PC-3 (cell line): Measurements from ENCODE around the gene LAD1. TPM values are rescaled to one million over a fixed set of nuclear protein-coding genes. Genes with fewer than 3 reads are reported as not detected.

Experiments
- ATAC-seq: fragments of 200-7000 bp; cut with Tn5 transposase; 2 replicates; pipeline ENCODE4 v1.9.1; 2020; ENCODE audit warnings: mild to moderate bottlenecking, moderate library complexity
- BruUV-seq: library from RNA; stranded (reverse); fragments of 400-500 nt; replicated peaks from 2 replicates; lab custom pipeline; 2021; lab: Mats Ljungman, UMichigan
- CTCF ChIA-PET: fragments of 300-600 bp; sonication (Branson Sonifier 250); formaldehyde crosslinking; loops from one replicate; lab custom pipeline; 2022; ENCODE audit warnings: antibody characterized with exemption; lab: Charles Lee
- POLR2A ChIA-PET: fragments of 300-600 bp; sonication (Branson Sonifier 250); formaldehyde crosslinking; loops from one replicate; lab custom pipeline; 2022; ENCODE audit warnings: antibody characterized with exemption; ENCODE audit not compliant: unreplicated experiment; lab: Charles Lee
- DNase-seq: peaks from one replicate; pipeline ENCODE4 v3.0.0-alpha.2; 2015
- H2AFZ ChIP-seq: fragments of 300-600 bp; sonication (generic); 2 replicates; pipeline ENCODE4 v1.6.0; 2016; ENCODE audit warnings: antibody characterized with exemption, low read length
- H3F3A ChIP-seq: fragments of 300-600 bp; sonication (generic); one replicate; pipeline ENCODE4 v1.6.0; 2017; ENCODE audit warnings: antibody characterized with exemption, low read length, control low read depth, mild to moderate bottlenecking; ENCODE audit not compliant: unreplicated experiment
- H3K27ac ChIP-seq: fragments of 300-600 bp; sonication (generic); 2 replicates; pipeline ENCODE4 v1.5.1; 2016; ENCODE audit warnings: mild to moderate bottlenecking, low read length
- H3K27me3 ChIP-seq: fragments of 300-600 bp; sonication (generic); 2 replicates; pipeline ENCODE4 v1.6.1; 2016; ENCODE audit warnings: low read length, mixed read lengths
- H3K36me3 ChIP-seq: fragments of 300-600 bp; sonication (generic); 2 replicates; pipeline ENCODE4 v1.6.1; 2016; ENCODE audit warnings: low read depth, mixed run types, low read length, mixed read lengths
- H3K4me1 ChIP-seq: fragments of 300-600 bp; sonication (generic); 2 replicates; pipeline ENCODE4 v1.5.1; 2016; ENCODE audit warnings: low read length; ENCODE audit not compliant: insufficient read depth
- H3K4me2 ChIP-seq: fragments of 300-600 bp; sonication (generic); 2 replicates; pipeline ENCODE4 v1.6.0; 2016; ENCODE audit warnings: low read length
- H3K4me3 ChIP-seq: fragments of 300-600 bp; sonication (generic); 2 replicates; pipeline ENCODE4 v1.5.1; 2016; ENCODE audit warnings: mild to moderate bottlenecking, low read length, mixed read lengths
- H3K79me2 ChIP-seq: fragments of 300-600 bp; sonication (generic); 2 replicates; pipeline ENCODE4 v1.6.1; 2017; ENCODE audit warnings: low read length, mixed read lengths
- H3K9ac ChIP-seq: fragments of 300-600 bp; sonication (generic); 2 replicates; pipeline ENCODE4 v1.6.0; 2016; ENCODE audit warnings: mild to moderate bottlenecking, low read length
- H3K9me2 ChIP-seq: fragments of 300-600 bp; sonication (generic); replicated peaks from 2 replicates; pipeline ENCODE4 v1.6.1; 2016; ENCODE audit warnings: mixed run types, low read length, mixed read lengths
- H3K9me3 ChIP-seq: fragments of 300-600 bp; sonication (generic); 2 replicates; pipeline ENCODE4 v1.6.1; 2016; ENCODE audit warnings: low read length, mixed read lengths
- H4K20me1 ChIP-seq: fragments of 300-600 bp; sonication (generic); 2 replicates; pipeline ENCODE4 v1.6.1; 2016; ENCODE audit warnings: low read length, mixed read lengths
- EZH2 ChIP-seq: fragments of 300-600 bp; sonication (generic); IDR thresholded peaks from one replicate; pipeline ENCODE4 v1.6.1; 2017; ENCODE audit warnings: antibody characterized with exemption, mild to moderate bottlenecking, low read length; ENCODE audit not compliant: unreplicated experiment
- EZH2phosphoT487 ChIP-seq: fragments of 300-600 bp; sonication (generic); IDR thresholded peaks from 2 replicates; pipeline ENCODE4 v1.6.1; 2018; ENCODE audit warnings: mild to moderate bottlenecking, antibody characterized with exemption, low read length, borderline replicate concordance
- intact Hi-C: fragments of 100-400 bp; cut with micrococcal nuclease; formaldehyde crosslinking; loops from 2 replicates; pipeline ENCODE4 v1.9.0; 2023
- total RNA-seq: library from RNA; depleted of rRNA; stranded (reverse); fragments of >200 nt; gene quantifications from 2 replicates; pipeline ENCODE4 v1.2.3, GENCODE V29; 2014
- TF ChIP-seq, protein P1 (sequence below): fragments of 300-600 bp; sonication (generic); conservative IDR thresholded peaks from 2 replicates; pipeline ENCODE4 v1.5.1; 2017; ENCODE audit warnings: antibody characterized with exemption, low read depth, mild to moderate bottlenecking, low read length

Gene LAD1
- total RNA-seq, 1 experiment from 2014 or later, result 310 TPM

DNA sequence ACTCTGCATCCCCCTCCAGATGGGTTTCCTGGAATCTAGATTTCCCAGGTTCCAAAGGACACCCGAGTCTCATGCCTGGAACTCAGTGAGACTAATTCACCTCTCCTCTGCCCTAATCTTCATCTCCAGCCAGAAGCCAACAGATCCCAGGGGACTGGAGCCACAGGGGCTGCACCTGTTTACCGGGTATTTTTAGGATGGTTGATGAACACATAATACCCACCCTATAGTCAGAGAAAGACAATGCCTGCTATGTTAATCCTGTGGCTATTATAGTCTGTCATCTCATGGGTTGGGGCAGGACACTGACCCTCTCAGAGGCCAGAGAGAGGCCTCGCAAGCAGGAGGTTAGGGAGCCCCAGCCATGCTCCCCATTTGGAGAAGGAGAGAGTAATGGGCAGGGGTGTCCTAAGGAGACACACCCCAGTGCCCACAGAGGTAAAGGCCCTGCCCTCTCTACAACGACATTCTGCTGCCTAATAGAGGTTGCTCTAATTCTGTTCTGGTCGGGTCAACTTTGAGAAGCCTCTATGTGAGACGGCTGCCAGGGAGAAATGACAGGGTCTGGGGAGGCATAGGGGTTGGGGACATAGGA is 23.4 kb upstream of the LAD1 start:
- POLR2A ChIA-PET, result no interaction called here
- CTCF ChIA-PET, result interaction anchor here (2.0 kb wide), 1 partner anchor 13 kb away, joined by 7 read pairs; no protein-coding TSS in a partner anchor
- no peak for TF ChIP-seq EZH2phosphoT487
- TF ChIP-seq EZH2, result no peak
- TF ChIP-seq, protein P1, sequence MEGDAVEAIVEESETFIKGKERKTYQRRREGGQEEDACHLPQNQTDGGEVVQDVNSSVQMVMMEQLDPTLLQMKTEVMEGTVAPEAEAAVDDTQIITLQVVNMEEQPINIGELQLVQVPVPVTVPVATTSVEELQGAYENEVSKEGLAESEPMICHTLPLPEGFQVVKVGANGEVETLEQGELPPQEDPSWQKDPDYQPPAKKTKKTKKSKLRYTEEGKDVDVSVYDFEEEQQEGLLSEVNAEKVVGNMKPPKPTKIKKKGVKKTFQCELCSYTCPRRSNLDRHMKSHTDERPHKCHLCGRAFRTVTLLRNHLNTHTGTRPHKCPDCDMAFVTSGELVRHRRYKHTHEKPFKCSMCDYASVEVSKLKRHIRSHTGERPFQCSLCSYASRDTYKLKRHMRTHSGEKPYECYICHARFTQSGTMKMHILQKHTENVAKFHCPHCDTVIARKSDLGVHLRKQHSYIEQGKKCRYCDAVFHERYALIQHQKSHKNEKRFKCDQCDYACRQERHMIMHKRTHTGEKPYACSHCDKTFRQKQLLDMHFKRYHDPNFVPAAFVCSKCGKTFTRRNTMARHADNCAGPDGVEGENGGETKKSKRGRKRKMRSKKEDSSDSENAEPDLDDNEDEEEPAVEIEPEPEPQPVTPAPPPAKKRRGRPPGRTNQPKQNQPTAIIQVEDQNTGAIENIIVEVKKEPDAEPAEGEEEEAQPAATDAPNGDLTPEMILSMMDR, result no peak

DNA sequence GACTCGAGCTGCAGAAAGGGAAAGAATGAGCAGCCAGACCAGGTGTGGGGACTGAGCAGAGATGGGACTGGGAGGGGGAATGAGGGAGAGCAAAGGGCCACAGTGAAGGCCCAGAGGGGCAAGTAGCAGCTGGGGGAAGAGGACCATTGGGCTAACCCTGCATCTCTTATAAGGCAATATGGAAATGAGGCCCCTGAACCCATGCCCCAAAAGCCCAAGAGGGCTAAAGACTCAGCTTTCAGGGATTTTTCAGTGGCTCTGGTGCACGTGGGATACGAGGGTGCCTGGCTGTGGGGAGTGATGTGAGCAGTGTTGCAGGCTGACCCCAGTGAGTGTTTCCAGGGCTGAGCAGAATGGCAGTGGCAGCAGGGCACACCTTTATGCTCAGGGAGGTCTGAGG is 22.9 kb upstream of the LAD1 start:
- TF ChIP-seq EZH2phosphoT487, result no peak
- TF ChIP-seq, protein P1, result no peak
- TF ChIP-seq EZH2, result no peak
- Histone ChIP-seq H4K20me1 (no peaks in the 10 kb centered on the region), H3K9me2 (no peaks in the 10 kb centered on the region), H3K9ac (no peak overlapping the region), H2AFZ (no peak overlapping the region), H3K79me2 (no peaks in the 10 kb centered on the region), H3K9me3 (no peaks in the 10 kb centered on the region), H3K27me3 (no peaks in the 10 kb centered on the region), H3K4me1 (no peaks in the 10 kb centered on the region), H3K4me2 (no peak overlapping the region), H3K27ac (no peak overlapping the region), H3K36me3 (no peaks in the 10 kb centered on the region), H3F3A (no peaks in the 10 kb centered on the region), H3K4me3 (no peak overlapping the region)
- ChIA-PET CTCF (interaction anchor here (2.0 kb wide), 1 partner anchor 13 kb away, joined by 7 read pairs; no protein-coding TSS in a partner anchor), POLR2A (no interaction called here)
- ATAC-seq (no peak), DNase-seq (no peak)
- no TSS peak for BruUV-seq
- intact Hi-C loops, result no loop called here

More for the DNA sequence above, 23.4 kb upstream of the LAD1 start:
- Histone ChIP-seq H3F3A (no peaks in the 10 kb centered on the region), H3K9me3 (no peaks in the 10 kb centered on the region), H3K4me3 (no peak overlapping the region), H4K20me1 (no peaks in the 10 kb centered on the region), H3K4me1 (no peaks in the 10 kb centered on the region), H3K79me2 (no peaks in the 10 kb centered on the region), H3K9me2 (no peaks in the 10 kb centered on the region), H3K9ac (no peak overlapping the region), H3K27me3 (no peaks in the 10 kb centered on the region), H3K36me3 (no peaks in the 10 kb centered on the region), H3K27ac (no peak overlapping the region), H3K4me2 (no peak overlapping the region), H2AFZ (no peak overlapping the region)
- BruUV-seq, result no TSS peak
- ATAC-seq (no peak), DNase-seq (no peak)
- intact Hi-C loops, result no loop called here

DNA sequence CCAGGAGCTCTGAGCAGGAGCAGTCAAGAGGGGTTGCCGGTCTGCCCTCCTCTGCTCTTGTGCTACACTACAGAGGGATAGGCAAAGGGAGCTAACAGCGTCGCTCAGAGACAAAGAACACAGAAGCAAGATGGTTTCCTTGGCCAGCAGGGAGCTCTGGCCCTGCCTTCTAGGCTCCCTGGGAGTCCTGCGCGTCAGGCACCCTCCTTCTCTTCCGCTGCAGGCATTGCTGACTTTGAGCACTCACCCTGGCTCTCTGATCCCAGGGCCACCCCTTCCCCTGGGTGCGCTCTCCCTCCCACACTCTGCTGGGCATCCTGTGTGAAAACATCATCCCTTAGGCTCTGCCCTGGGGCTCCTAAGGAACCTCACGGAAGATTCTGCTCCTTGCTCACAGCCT is 21.9 kb upstream of the LAD1 start:
- H3K4me3 ChIP-seq, result no peak overlapping the region
- no peak overlapping the region for H3K27ac ChIP-seq
- H3K79me2 ChIP-seq, result no peaks in the 10 kb centered on the region
- H3K4me2 ChIP-seq, result no peak overlapping the region
- TF ChIP-seq, protein P1, result no peak
- TF ChIP-seq EZH2phosphoT487 (no peak), EZH2 (no peak)
- H4K20me1 ChIP-seq, result no peaks in the 10 kb centered on the region
- intact Hi-C loops, result no loop called here
- no TSS peak for BruUV-seq
- no peaks in the 10 kb centered on the region for H3K36me3 ChIP-seq
- no peaks in the 10 kb centered on the region for H3K9me2 ChIP-seq
- no peaks in the 10 kb centered on the region for H3K9me3 ChIP-seq
- ATAC-seq (no peak), DNase-seq (no peak)
- no peaks in the 10 kb centered on the region for H3F3A ChIP-seq
- no peaks in the 10 kb centered on the region for H3K27me3 ChIP-seq
- H3K9ac ChIP-seq, result no peak overlapping the region
- ChIA-PET POLR2A (interaction anchor here (0.6 kb wide), 1 partner anchor 16 kb away, joined by 11 read pairs; no protein-coding TSS in a partner anchor), CTCF (interaction anchor here (0.7 to 2.0 kb wide), 2 partner anchors 14 to 221 kb away, joined by 6 to 7 read pairs; no protein-coding TSS in a partner anchor)
- no peaks in the 10 kb centered on the region for H3K4me1 ChIP-seq
- H2AFZ ChIP-seq, result no peak overlapping the region
